Fibroblast of skin of right quadriceps (primary cell): Measurements from ENCODE around the gene TMC4.
"Not testable (repeated sequence)": the region's sequence is repeated elsewhere in the genome, so short reads cannot be mapped to it uniquely, and the experiment has no call there.

Experiments
- DNase-seq: peaks from one replicate; pipeline ENCODE4 v3.0.0-alpha.2; 2013

The TMC4 gene

DNA sequence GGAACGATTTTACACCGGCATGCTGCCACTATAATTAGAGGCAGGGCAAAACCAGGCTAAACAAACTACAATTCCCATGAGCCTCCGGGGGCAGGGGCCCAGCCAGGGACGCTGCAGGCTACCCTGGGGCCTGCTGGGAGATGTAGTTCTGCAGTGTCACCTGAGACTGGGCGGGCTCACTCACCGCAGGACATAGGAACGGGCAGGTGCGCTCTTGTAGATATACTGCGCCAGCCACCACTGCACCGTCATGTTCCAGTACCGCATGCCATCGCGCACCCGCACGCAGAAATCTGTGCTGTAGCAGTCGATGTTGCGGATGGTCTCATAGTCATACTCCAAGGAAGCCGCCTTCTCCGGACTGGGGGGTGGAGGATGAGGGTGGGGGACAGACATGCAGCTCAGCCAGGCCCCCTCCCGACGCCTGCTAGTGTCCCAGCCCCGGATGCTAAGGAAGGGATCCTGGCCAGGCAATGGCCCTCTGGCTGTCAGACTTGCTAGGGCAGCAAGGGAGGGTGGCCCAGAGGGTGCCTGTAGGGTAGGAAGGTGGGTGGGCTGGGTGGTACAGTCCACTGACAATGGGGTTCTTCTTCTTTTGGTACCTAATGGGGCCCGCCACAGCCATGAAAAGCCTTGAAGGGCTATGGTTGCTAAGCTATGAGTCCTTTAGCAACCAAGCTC lies 5.8 kb upstream of the TMC4 start:
- no peak for DNase-seq

DNA sequence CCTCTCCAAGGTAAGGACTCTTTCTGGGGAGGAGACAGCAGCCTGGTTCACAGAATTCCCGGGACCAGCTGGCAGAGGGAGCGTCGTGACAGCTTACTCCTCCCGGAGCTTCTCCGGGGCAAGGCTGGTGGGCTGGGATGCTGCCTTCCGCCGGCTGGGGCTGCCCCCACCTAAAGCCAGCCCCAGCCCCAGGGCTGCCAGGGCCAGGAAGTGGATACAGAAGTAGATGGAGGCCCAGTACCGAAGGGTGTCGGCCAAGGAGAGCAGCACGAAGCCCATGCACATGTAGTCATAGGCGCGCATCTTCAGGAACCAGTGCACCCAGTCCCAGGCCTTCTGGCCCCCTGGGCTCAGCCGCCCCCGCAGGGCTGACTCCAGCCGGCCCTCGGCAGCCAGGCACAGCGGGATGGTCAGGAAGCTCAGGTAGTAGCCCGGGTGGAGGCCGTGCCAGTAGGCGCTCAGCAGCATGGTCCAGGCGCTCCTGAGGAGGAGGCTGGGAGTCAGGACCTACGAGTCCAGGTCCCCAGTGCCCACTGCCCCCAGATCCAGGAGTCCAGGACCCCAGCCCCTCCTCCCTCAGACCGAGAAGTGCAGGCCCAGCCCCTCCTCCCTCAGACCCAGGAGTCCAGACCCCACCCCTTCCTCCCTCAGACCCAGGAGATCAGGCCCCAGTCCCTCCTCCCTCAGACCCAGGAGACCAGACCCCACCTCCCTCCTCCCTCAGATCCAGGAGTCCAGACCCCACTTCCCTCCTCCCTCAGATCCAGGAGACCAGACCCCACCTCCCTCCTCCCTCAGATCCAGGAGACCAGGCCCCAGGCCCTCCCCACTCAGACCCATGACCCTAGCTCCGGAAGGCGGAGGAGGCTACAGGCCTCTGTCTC lies 1.2 kb upstream of the TMC4 start:
- DNase-seq, result no peak

DNA sequence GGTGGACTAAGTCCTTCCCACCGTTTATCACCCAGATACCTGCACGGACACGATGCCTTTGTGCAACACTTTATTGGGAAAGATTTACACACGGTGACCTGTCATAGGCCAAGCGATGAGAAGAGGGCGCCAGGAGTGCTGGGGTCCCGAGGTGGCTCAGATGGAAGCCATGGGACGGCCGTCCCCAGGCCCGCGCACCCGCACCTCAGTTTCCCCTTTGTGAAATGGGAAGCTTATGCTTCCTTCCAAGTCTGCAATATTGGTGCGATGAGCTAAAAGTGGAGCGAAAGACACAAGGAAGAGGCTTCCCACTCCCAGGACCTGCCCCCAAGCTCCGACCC lies 369 bp upstream of the TMC4 start:
- DNase-seq, result no peak

DNA sequence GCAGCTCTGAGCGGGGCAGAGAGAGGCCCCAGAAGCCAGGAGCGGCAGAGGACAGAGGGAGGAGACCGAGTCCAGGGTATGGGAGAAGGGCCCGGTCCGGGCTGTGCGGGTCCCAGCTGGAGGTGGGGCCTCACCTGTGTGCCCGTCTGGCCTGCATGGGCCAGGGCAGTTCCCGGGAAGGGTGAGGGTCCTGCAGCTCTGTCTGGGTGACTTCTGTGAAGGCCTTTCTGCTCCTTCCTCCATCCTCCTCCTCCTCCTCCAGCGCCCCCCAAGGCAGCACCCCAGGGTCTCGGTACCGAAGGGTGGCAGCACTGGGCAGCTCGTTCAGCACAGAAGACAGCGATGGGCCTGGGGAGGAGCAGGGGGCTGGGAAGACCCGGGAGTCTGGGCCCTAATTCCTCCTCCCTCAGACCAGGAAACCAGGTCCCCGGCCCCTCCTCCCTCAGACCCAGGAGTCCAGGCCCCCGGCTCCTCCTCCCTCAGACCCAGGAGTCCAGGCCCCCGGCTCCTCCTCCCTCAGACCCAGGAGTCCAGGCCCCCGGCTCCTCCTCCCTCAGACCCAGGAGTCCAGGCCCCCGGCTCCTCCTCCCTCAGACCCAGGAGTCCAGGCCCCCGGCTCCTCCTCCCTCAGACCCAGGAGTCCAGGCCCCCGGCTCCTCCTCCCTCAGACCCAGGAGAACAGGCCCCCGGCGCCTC lies 1.1 kb downstream of the TMC4 start:
- DNase-seq, result not testable (repeated sequence)

DNA sequence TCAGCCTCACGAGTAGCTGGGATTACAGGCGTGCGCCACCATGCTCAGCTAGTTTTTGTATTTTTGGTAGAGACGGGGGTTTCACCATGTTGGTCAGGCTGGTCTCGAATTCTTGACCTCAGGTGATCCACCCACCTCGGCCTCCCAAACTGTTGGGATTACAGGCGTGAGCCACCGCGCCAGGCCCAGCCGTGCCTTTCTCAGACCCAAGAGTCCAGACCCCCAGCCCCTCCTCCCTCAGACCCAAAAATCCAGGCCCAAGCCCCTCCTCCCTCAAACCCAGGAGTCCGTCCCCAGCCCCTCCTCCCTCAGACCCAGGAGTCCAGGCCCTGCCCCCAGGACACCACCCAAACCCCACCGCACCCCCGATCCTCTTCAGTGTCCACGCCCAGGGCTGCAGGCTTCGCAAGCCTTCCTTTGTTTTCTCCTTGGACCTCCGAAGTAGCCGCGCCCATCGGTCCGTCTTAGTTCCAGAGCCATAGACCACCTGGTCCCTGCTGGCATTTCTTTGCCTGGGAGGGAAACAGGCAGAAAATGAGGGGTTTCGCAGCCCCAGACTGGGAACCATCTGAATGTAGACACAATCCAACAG lies 3.7 kb downstream of the TMC4 start:
- no peak for DNase-seq

DNA sequence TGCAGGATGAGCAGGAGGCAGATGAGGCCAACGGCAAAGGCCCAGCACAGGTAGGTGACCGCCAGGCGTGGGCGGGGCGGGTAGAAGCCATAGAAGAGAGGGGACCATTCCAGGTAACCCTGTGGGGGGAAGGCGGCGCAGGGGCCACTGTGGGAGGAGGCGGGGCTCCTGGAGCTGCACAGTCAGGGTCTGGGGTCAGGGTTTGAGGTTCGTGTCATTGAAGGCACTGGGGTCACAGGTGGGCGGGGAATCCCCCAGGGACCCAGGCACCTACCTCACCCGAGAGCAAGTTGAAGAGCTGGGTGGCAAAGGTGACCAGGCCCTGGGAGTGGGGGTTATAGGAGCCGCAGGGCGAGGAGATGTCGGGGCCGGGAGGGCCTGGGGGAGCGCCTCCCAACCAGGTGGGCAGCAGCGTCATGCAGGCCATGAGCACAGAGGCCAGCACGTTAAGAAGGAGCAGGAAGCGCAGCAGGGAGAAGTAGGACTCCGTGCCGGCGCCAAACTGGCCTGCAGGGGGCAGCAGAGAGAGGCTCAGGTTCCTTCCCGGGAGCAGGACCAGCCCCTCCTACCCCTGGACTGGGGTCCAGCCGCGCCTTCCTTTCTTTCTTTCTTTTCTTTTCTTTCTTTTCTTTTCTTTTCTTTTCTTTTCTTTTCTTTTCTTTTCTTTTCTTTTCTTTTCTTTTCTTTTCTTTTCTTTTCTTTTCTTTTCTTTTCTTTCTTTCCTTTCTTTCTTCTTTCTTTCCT lies 4.6 kb downstream of the TMC4 start:
- peak; percentile 75 for DNase-seq

DNA sequence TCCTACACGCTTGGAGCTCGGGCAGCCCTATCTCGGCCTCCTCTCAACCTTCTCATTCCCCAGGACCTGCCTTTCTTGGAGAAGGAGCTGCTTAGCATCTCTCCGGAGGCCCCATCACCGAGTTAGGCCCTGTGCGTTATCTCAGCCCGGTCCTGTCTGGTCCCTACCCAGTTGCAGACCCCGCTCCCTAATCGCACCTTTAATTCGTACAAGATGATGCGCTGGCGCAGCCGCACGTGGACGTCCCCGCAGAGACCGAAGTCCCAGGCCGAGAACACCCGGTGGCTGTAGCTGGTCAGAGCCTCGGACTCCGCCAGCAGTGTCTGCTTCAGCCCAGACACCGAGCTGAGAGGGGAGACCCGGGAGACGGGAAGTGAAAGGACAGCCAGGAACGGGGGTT lies 7.7 kb downstream of the TMC4 start:
- DNase-seq, result no peak

DNA sequence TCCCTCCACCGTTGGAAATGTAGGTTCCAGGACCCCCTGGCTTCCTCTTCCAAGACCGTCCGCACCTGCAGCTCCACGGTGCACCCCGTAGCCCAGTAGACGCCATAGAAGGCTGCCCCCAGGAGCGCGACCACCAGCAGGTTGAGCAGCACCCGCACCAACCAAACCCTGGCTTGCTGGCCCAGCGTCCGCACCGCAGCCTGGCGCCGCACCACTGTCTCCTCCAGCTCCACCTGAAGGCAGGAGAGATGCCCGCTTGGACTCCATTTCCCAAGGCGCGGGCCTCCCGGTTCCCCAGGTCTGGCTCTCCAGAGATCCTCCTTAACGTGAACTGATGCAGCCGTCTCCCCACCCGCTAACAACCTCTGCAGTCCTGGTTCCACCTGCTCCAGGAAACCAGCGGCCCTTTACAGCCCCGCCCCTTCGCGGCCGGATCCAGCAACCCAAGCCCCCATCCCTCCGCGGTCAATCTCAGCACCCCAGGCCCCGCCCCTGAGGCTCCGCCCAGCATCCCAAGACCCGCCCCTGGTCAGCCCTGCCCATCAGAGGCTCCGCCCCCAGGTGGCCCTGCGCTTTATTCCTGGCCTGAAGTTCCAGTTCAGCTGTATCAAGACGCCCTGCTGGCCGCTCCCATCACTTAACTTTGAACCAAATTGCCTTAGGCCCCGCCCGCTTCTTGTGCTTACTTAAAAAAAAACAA lies 8.4 kb downstream of the TMC4 start:
- no peak for DNase-seq

DNA sequence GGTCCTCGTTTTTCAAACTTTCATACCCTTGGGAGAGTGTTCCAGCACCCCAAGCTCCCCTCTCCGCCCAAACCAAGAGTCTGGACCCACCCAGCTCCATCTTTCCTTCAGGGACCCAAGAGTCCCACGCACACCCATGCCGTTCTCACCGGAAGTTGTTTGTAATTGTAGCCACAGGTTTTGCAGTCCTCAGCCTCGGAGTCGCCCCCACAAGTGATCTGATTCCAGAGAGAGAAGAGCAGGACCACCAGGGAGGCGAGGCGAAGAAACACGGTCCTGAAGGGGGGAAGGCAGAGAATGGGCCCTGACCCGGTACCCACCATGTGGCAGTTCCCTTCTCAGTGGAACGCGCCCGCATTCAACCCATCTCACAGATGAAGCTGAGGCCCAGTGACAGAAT lies 10.1 kb downstream of the TMC4 start:
- no peak for DNase-seq

DNA sequence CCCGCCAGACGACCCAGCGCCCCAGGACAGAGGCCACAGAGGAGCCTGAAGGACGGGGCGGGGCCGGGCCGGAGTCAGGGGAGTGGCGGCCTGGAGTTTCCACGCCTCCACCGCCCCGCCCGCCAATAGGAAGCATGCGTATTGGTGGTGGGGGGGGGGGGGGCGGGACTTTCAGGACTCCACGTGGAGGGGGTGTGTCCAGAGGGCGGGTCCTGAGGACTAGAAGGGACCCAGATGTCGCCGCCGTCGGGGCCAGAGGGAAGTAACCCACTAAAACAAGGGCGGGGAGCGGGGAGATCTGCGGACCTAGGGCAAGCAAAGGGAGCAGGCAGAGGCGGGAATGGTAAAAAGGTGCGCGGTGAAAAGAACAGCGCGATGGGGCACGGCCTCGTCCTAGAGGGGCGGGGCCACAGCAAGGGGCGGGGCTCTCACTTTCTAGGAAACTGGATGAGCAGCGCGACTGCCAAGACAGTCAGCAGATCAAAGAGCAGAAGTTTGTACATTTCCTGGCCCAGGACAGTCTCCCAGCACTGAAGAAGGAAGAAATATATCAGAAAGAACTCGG lies 10.6 kb downstream of the TMC4 start:
- peak; percentile 56 for DNase-seq

DNA sequence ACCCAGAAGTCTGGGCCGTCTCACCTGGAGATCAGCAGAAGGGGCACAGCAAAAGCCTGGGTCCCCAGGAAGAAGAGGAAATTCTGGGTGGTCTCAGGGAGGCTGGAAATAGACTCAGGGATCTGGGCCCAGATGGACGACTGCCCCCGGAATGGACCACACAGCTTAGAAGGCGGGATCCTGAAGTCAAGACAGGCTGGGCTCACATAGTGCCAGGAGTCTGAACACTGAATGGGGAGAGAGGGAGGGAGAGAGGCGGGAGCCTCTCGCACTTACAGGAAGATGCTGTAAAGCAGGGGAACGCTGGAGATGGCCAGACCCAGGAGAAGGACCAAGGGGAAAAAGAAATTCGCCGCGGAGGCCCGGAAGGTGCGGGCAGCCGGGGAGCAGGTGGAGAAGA lies 12.1 kb downstream of the TMC4 start:
- DNase-seq, result no peak

DNA sequence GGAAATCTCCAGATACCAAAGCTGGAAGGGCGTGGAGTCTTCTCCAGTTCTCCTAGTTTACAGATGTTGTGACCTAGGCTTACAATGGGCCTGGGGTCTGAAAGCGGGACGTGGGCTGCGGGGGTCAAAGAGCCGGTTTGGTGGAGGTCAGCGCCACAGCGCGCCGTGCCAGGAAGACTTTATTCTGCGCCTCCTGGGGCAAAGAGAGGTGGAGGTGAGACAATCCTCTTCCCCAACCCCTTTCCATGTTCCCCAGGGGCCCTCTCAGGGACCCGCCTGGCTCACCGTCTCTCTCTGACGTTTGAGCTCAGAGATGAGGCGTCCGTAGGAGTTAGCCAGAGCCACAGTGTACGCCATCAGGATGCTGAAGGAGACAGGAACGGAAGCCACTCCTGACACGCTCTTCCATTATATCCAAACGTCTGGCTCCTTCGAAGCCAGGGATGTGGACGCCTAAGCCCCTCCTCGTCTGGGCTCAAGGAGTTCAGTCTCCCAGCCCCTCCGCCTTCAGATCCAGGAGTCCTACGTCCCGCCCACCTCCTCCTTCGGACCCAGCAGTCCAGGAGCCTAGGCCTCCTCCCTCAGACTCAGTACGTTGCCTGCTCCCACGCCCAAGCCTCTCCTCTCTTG lies 12.7 kb downstream of the TMC4 start:
- DNase-seq, result no peak

DNA sequence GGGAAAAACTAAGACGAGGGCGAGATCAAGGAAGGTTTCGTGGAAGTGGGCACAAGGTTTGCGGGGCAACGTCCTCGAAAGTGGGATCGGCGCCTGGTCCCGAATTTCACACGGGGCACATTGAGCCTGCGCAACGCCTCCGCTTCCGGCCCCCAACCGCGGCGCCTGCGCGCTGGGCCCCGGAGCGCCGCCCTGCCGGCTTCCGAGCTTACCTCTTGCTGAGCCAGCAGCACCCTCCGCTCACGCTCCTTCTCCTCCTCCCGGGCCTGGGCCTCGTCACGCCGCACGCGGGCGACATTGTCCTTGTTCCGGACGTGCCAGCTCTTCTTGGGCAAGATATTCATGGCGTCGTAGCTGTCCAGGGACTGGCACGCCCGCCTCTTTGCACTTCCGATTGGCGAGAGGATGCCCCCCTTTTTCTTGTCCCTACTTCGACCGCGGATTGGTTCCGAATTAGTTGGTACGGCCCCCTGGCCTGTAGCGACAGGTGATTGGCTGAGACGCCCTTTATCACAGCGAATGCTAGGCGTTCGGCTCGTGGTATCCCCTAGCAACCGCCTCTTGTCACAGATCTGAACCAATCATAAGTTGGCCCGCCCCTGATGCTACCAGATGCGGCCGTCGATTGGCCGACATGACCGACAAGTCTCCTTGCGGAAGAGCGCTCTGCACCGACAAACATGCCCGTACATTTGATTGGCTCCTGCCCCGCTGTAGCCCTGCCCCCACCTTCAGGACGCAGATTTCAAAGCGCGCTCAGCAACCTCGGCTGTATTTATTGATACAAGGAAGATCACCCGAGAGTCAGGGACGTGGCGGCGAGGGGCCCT lies 13.4 kb downstream of the TMC4 start, which contains the start of gene LENG1:
Gene LENG1 (minus strand): TSS at position 370 of the 830 bp plus-strand sequence. CDS start 26 bp downstream, at position 344.
- DNase-seq, result peak; percentile 100

DNA sequence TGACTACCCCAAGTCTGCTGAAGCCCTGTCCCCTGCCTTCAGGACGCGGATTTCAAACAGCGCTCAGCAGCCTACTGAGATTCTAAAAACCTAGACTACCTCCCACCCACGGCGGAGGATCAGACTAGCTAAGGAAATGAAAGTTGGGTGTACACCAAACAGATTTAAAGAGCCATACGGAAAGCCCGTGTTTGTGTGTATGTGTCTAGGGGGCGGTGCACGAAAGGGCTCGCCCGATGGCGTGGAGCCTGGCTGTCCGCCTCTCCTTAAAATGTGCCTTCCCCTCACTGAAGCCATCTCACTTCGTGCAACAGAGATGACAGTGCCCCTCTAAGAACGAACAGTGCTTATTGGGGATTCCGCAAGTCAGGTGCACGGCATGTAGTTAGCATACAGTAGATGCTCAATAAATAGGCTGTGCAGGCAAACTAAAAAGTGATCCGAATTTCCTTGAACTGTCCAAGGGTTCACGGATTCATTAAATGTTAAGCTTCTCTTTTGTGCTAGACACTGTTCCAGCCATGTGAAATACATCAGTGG lies 14.1 kb downstream of the TMC4 start:
- DNase-seq, result no peak

DNA sequence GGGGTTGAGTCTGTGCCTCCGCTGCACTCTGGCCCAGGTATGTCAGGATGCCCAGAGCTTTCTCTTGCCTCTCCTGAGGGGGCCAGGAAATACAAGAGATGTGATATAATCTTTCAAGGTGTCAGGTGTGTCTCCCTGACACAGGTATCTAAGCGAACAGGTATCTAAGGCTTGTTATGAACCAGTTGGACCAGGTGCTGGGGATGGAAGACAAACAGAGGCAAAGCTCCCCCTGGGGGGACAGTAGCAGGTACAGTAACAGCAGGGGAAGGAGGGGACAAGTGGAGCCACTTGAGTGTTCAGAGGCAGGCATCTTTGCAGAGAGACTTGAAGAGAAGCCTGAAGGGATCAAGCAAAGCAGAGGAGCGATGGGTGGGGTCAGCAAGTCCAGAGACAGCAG lies 16.0 kb downstream of the TMC4 start:
- no peak for DNase-seq

DNA sequence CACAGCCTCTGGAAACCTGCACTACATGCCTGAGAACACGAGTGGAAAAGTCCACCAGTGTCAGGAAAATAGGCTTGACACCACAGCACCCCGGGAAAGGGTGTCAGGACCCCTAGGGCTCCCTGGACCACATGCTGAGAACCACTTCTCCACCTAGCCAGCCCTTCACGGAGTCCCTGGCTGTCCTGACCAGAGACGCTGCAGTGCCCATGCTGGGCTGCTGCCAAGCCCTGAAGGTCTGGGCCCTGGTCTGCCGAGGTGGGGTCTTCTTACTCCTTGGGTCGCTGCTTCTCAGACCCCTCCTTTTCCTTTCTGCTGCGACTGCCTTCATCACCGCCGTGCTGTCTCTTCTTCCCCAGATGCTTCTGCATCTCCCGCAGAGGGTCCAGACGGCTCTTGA lies 16.5 kb downstream of the TMC4 start:
- DNase-seq, result no peak

DNA sequence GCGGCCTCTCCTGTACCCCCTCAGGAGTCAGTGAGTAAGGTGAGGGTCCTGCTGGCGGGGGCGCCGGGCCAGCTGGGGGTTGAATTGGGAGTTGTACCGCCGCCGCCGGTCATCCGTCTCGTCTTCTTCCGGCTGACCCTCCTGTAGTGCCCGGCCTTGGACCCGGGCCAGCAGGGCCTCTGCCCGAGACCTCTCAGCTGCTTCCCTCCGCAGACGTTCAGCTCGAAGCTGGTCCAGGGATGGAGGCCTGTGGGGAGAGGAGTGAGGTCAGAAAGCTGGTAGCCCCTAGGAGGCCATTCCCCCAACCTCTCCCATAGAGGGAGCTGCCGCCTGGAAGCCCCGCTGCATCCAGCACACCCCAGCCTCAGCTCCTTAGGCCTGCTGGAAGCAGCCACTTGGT lies 17.3 kb downstream of the TMC4 start:
- no peak for DNase-seq

DNA sequence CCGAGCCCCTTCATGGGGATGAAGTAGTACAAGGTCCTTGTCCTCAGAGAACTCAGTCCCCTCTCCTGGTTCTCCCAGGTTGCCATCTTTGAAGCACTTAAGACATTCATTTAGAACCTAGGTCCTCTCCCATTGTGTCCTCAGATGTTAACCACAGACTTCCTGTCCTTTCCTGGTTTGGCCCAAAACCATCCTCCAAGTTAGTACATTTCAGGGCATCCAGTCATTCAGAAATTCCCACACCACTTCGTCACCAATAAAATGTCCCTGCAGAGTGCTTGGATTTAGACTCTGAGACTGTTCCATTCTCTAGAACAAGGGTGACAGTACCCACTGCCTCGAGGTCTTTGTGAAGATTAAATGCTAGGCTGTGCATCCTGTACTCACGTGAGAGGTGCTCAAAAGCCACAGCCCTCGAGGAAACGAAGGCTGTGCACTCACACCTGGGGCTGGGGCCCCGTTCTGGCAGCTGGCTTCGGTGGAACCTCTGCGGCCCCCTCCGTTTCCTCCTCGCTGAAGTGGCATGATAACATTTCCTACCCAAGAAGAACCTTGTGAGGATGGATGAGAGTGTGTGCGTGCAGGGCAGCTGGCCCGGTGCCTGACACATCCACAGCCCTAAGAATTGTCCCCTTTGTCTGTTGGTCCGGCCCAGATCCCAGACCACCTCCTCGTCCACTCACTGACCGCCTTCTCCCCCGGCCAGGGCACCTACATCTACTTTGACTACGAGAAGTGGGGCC lies 18.2 kb downstream of the TMC4 start:
- DNase-seq, result no peak

DNA sequence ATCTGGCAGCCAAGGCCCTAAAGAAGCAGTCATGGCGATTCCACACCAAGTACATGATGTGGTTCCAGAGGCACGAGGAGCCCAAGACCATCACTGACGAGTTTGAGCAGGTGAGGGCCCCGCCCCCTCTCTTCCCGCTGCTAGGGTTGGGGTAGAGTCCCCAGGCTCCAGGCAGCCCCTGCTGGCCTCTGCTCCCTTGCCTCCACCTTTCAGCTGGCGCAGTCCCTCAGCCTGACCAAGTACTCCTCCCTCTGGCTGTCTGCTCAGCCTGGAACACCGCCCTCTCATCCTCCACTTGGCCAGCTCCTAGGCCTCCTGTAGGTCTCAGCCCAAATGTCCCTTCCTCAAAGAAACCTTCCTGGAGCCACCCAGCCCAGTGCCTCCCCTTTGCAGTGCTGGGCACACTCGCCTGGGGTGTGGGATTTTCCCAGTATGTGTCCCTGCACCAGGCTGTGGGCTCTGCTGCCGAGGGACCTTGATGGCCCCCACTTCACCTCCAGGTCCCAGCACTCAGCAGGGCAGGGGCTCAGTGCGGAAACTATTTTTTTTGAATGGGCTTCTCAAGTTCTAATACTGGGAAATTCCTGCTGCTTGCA lies 19.1 kb downstream of the TMC4 start:
- no peak for DNase-seq
